Tibial artery (tissue), 4 donors: Measurements from ENCODE around the gene LRRC56.

Experiments
- DNase-seq, 2 donors: peaks; one replicate each; pipeline ENCODE4 v3.0.0-alpha.2; 2019
- H3K27ac ChIP-seq, 2 donors: fragments of 200-600 bp; sonication (generic) in 1 of 2; 1 replicate in 1 of 2; 2 replicates in 1 of 2; pipeline ENCODE4 v1.5.1; 2018 to 2019; ENCODE audit warnings: mild to moderate bottlenecking in 1 of 2
- H3K27me3 ChIP-seq, 2 donors: fragments of 200-600 bp; sonication (generic) in 1 of 2; one replicate each; pipeline versions ENCODE4 v1.5.1 to v1.6.0; 2016 to 2019
- H3K36me3 ChIP-seq, 3 donors: fragments of 200-600 bp; sonication (generic) in 2 of 3; one replicate each; pipeline ENCODE4 v1.5.1; 2016 to 2019; ENCODE audit warnings: mild to moderate bottlenecking in 2 of 3
- H3K4me1 ChIP-seq, 4 donors: fragments of 200-600 bp; sonication (generic) in 2 of 4; 1 replicate in 3 of 4; 2 replicates in 1 of 4; pipeline ENCODE4 v1.5.1; 2016 to 2019
- H3K4me3 ChIP-seq, 2 donors: fragments of 200-600 bp; sonication (generic) in 1 of 2; 1 replicate in 1 of 2; 2 replicates in 1 of 2; pipeline ENCODE4 v1.5.1; 2018 to 2019; ENCODE audit warnings: mild to moderate bottlenecking in 2 of 2
- H3K9me3 ChIP-seq, 3 donors: fragments of 200-600 bp; sonication (generic) in 1 of 3; one replicate each; pipeline ENCODE4 v1.5.1; 2016 to 2019
- CTCF ChIP-seq, 2 experiments: fragments of 200-600 bp in 1 of 2; fragments of 450-650 bp in 1 of 2; IDR thresholded peaks; one replicate each; pipeline ENCODE4 v1.5.1; 2017 to 2019; ENCODE audit warnings: antibody characterized with exemption in 2 of 2, mild to moderate bottlenecking in 1 of 2, moderate library complexity in 1 of 2
- intact Hi-C: fragments of 100-400 bp; cut with DNase I; formaldehyde crosslinking; loops from one replicate; pipeline ENCODE4 v1.15.0; 2023; ENCODE audit warnings: low total_unique reads

The LRRC56 gene

GRCh38 chr11:557328-558132, 20.2 kb downstream of the LRRC56 start:
- no peak for TF ChIP-seq CTCF (IDR thresholded peaks at IDR 0.05)
- Histone ChIP-seq H3K9me3 (no peaks in the 10 kb centered on the region), H3K4me1 (peaks cover 0 to 48% (median 31%) of the 10 kb centered on the region in 4 donors), H3K36me3 (no peaks in the 10 kb centered on the region), H3K27ac (no peak overlapping the region), H3K4me3 (no peak overlapping the region), H3K27me3 (peaks cover 13 to 72% of the 10 kb centered on the region in 2 donors)
- no peak for DNase-seq
- intact Hi-C loops = no loop called here

- Histone ChIP-seq H3K36me3 (no peaks in the 10 kb centered on the region), H3K9me3 (no peaks in the 10 kb centered on the region), H3K4me3 (no peak overlapping the region), H3K4me1 (peaks cover 0 to 50% (median 31%) of the 10 kb centered on the region in 4 donors), H3K27me3 (peaks cover 13 to 62% of the 10 kb centered on the region in 2 donors), H3K27ac (no peak overlapping the region)
- DNase-seq = no peak
- no peak for TF ChIP-seq CTCF (IDR thresholded peaks at IDR 0.05)
- intact Hi-C loops = no loop called here
These were observed 21.2 kb downstream of the LRRC56 start for GRCh38 chr11:558503-558902.

GRCh38 chr11:559020-559620, 21.8 kb downstream of the LRRC56 start:
- Histone ChIP-seq H3K4me1 (peaks cover 0 to 52% (median 31%) of the 10 kb centered on the region in 4 donors), H3K27me3 (peaks cover 13 to 56% of the 10 kb centered on the region in 2 donors), H3K9me3 (no peaks in the 10 kb centered on the region), H3K27ac (no peak overlapping the region), H3K36me3 (no peaks in the 10 kb centered on the region), H3K4me3 (no peak overlapping the region)
- no peak for TF ChIP-seq CTCF (IDR thresholded peaks at IDR 0.05)
- intact Hi-C loops = no loop called here
- no peak for DNase-seq

- Histone ChIP-seq H3K4me1 (peaks cover 0 to 47% (median 26%) of the 10 kb centered on the region in 4 donors), H3K27ac (peak overlapping the region; percentile 25 to 35), H3K9me3 (no peaks in the 10 kb centered on the region), H3K4me3 (peak overlapping the region; percentile 58 to 96), H3K36me3 (no peaks in the 10 kb centered on the region), H3K27me3 (peaks cover 10 to 49% of the 10 kb centered on the region in 2 donors)
- intact Hi-C loops = no loop called here
- no peak for TF ChIP-seq CTCF (IDR thresholded peaks at IDR 0.05)
- DNase-seq = no peak
These were observed 22.5 kb downstream of the LRRC56 start for GRCh38 chr11:559712-560304.

- Histone ChIP-seq H3K27ac (peak within 1 kb of the TSS; percentile 25 to 35), H3K4me3 (peak within 1 kb of the TSS; percentile 58 to 96), H3K4me1 (peaks cover 0 to 40% (median 19%) of the 10 kb centered on the region in 4 donors), H3K36me3 (no peaks in the 10 kb centered on the region), H3K9me3 (no peaks in the 10 kb centered on the region), H3K27me3 (peaks cover 5 to 42% of the 10 kb centered on the region in 2 donors)
- TF ChIP-seq CTCF (IDR thresholded peaks at IDR 0.05) = no peak
- intact Hi-C loops = no loop called here
- peak; percentile 85 to 94 for DNase-seq
These were observed 23.2 kb downstream of the LRRC56 start, which contains the start of the genes LMNTD2 and RASSF7 for GRCh38 chr11:560305-561147. Gene LMNTD2 (minus strand): TSS chr11:560738. CDS start chr11:560716, 22 bp downstream. Gene RASSF7 (plus strand): TSS chr11:560970. CDS start chr11:561769, 799 bp downstream.
